Endothelial cell of umbilical vein (primary cell): ENCODE data around the gene ZBP1. TPM values are rescaled to one million over a fixed set of nuclear protein-coding genes. Genes with fewer than 3 reads are reported as not detected.

ENCODE experiments used
- BruUV-seq: library from RNA; stranded (reverse); fragments of 400-500 nt; replicated peaks from 2 replicates; lab custom pipeline; 2021; lab: Mats Ljungman, UMichigan
- CTCF ChIA-PET: fragments of 300-600, 350-600 bp; sonication (Branson Sonifier 250); formaldehyde crosslinking; loops from one replicate; lab custom pipeline; 2021; ENCODE audit warnings: antibody characterized with exemption, inconsistent platforms; lab: Charles Lee
- POLR2A ChIA-PET: fragments of 300-600, 350-600 bp; sonication (Branson Sonifier 250); formaldehyde crosslinking; loops from one replicate; lab custom pipeline; 2021; ENCODE audit warnings: antibody characterized with exemption, inconsistent platforms; lab: Charles Lee
- DNase-seq: peaks from one replicate; pipeline ENCODE4 v3.0.0-alpha.2; 2011; ENCODE audit warnings: low read depth, low spot score
- FAIRE-seq: peaks from 2 replicates; lab custom pipeline; 2011; peaks lifted over from hg19 to GRCh38; lab: Jason Lieb, UNC
- H2AFZ ChIP-seq: 2 replicates; pipeline ENCODE4 v1.6.0; 2012; ENCODE audit warnings: low read depth, low read length, control low read depth, inconsistent platforms
- H3K27ac ChIP-seq: 2 replicates; pipeline ENCODE4 v1.5.1; 2011; ENCODE audit warnings: low read depth, mild to moderate bottlenecking, control low read depth, low read length, moderate library complexity; ENCODE audit not compliant: insufficient read depth
- H3K27me3 ChIP-seq, 2 experiments: 2 replicates each; pipeline versions ENCODE4 v1.6.0 to v1.6.1; 2011; ENCODE audit warnings: low read length in 2 of 2, mixed read lengths in 1 of 2; ENCODE audit not compliant: control insufficient read depth in 2 of 2, insufficient read depth in 2 of 2
- H3K36me3 ChIP-seq, 2 experiments: 2 replicates in 1 of 2; 3 replicates in 1 of 2; pipeline ENCODE4 v1.5.1; 2011; ENCODE audit warnings: low read length in 2 of 2, mild to moderate bottlenecking in 1 of 2, moderate library complexity in 1 of 2; ENCODE audit not compliant: control insufficient read depth in 2 of 2, insufficient read depth in 2 of 2; ENCODE audit errors: extremely low read depth in 1 of 2
- H3K4me1 ChIP-seq: 3 replicates; pipeline ENCODE4 v1.5.1; 2011; ENCODE audit warnings: mild to moderate bottlenecking, low read length; ENCODE audit not compliant: control insufficient read depth, insufficient read depth; ENCODE audit errors: extremely low read depth
- H3K4me2 ChIP-seq: 2 replicates; pipeline ENCODE4 v1.6.1; 2011; ENCODE audit warnings: low read length, control low read depth, mixed read lengths; ENCODE audit not compliant: insufficient read depth
- H3K4me3 ChIP-seq, 3 experiments: fragments of 200-600 bp in 1 of 3; sonication (generic), shearing (Covaris generic) in 1 of 3; replicated peaks in 1 of 3; 2 replicates each; pipeline ENCODE4 v1.5.1; 2011 to 2016; ENCODE audit warnings: control low read depth in 3 of 3, low read length in 3 of 3, mild to moderate bottlenecking in 2 of 3, inconsistent platforms in 1 of 3, low read depth in 1 of 3, moderate library complexity in 1 of 3; ENCODE audit not compliant: insufficient read depth in 1 of 3
- H3K79me2 ChIP-seq: 2 replicates; pipeline ENCODE4 v1.6.0; 2012; ENCODE audit warnings: low read length, inconsistent platforms; ENCODE audit not compliant: control insufficient read depth, insufficient read depth
- H3K9ac ChIP-seq: replicated peaks from 2 replicates; pipeline ENCODE3; 2011; ENCODE audit warnings: low read length, control low read depth; ENCODE audit not compliant: insufficient read depth; ENCODE audit errors: extremely low read depth
- H3K9me1 ChIP-seq: replicated peaks from 3 replicates; pipeline ENCODE4 v1.6.0; 2011; ENCODE audit warnings: mild to moderate bottlenecking, low read length; ENCODE audit not compliant: control insufficient read depth, insufficient read depth; ENCODE audit errors: extremely low read depth
- H3K9me3 ChIP-seq: replicated peaks from 2 replicates; pipeline ENCODE4 v1.5.1; 2012; ENCODE audit warnings: low read length, inconsistent platforms; ENCODE audit not compliant: control insufficient read depth, insufficient read depth
- H4K20me1 ChIP-seq: replicated peaks from 2 replicates; pipeline ENCODE3; 2011; ENCODE audit warnings: mild to moderate bottlenecking, low read length; ENCODE audit not compliant: control insufficient read depth, insufficient read depth; ENCODE audit errors: extremely low read depth
- CTCF ChIP-seq, 2 donors: IDR thresholded peaks; 1 replicate in 1 of 2; 2 replicates in 1 of 2; pipeline ENCODE4 v1.5.1; 2011; ENCODE audit warnings: low read length in 2 of 2, mild to moderate bottlenecking in 2 of 2, moderate library complexity in 2 of 2, control low read depth in 1 of 2, inconsistent platforms in 1 of 2, low read depth in 1 of 2; ENCODE audit not compliant: insufficient read depth in 1 of 2; ENCODE audit errors: extremely low read depth in 1 of 2
- EZH2 ChIP-seq: IDR thresholded peaks from 2 replicates; pipeline ENCODE4 v1.6.1; 2012; ENCODE audit warnings: borderline replicate concordance, low read depth, mild to moderate bottlenecking, moderate library complexity, low read length, inconsistent platforms; ENCODE audit not compliant: severe bottlenecking
- FOS ChIP-seq: IDR thresholded peaks from 2 replicates; pipeline ENCODE4 v1.6.1; 2011; ENCODE audit warnings: mild to moderate bottlenecking, low read length, moderate library complexity, borderline replicate concordance; ENCODE audit not compliant: insufficient read depth
- GATA2 ChIP-seq: IDR thresholded peaks from 2 replicates; pipeline ENCODE4 v1.7.0; 2011; ENCODE audit warnings: low read depth, mild to moderate bottlenecking, moderate library complexity, mixed read lengths, low read length; ENCODE audit not compliant: insufficient read length, insufficient read depth
- JUN ChIP-seq: IDR thresholded peaks from 2 replicates; pipeline ENCODE4 v1.6.1; 2011; ENCODE audit warnings: borderline replicate concordance, low read depth; ENCODE audit not compliant: insufficient read length, insufficient read depth
- MAX ChIP-seq: IDR thresholded peaks from 2 replicates; pipeline ENCODE4 v1.6.1; 2011; ENCODE audit not compliant: insufficient read depth, insufficient read length
- MYC ChIP-seq: IDR thresholded peaks from one replicate; pipeline ENCODE4 v1.6.1; 2011; ENCODE audit warnings: mild to moderate bottlenecking, low read depth, low read length
- POLR2A ChIP-seq: IDR thresholded peaks from 2 replicates; pipeline ENCODE4 v1.6.1; 2012; ENCODE audit warnings: low read depth, mild to moderate bottlenecking, control low read depth, low read length
- POLR2AphosphoS5 ChIP-seq: IDR thresholded peaks from 2 replicates; pipeline ENCODE4 v1.6.1; 2012; ENCODE audit warnings: low read depth, mild to moderate bottlenecking, control low read depth, low read length, moderate library complexity; ENCODE audit not compliant: insufficient read depth
- dilution Hi-C: fragments of 300-500 bp; cut with MboI; formaldehyde crosslinking; loops from one replicate; pipeline ENCODE4 v1.15.0; 2019; ENCODE audit warnings: low sequenced_read_pairs; ENCODE audit not compliant: extremely low pct_ligation_motif_present
- intact Hi-C: fragments of 100-400 bp; cut with micrococcal nuclease; formaldehyde crosslinking; loops from one replicate; pipeline ENCODE4 v1.10.0; 2022
- polyA plus RNA-seq, 4 experiments: library from polyadenylated mRNA; depleted of rRNA in 3 of 4; stranded (reverse) in 3 of 4; unstranded in 1 of 4; fragments of >200 nt; gene quantifications; 2 replicates each; pipeline versions ENCODE4 v1.2.1 to v1.2.3, GENCODE V29; 2011 to 2012; ENCODE audit warnings: missing spikeins in 1 of 4
- total RNA-seq: library from RNA; stranded (reverse); gene quantifications from 2 replicates; pipeline ENCODE4 v1.2.3, GENCODE V29; 2021

The ZBP1 gene
- total and polyA plus RNA-seq, 2 donors (not counting 3 experiments of a cell fraction or from before 2014, with no cell fraction given), result not detected

- Histone ChIP-seq H3K27ac (no peak overlapping the region), H3K27me3 (no peaks in the 10 kb centered on the region), H2AFZ (no peak overlapping the region), H3K4me1 (no peaks in the 10 kb centered on the region), H3K4me2 (no peak overlapping the region), H3K9me1 (no peaks in the 10 kb centered on the region), H3K4me3 (no peak overlapping the region), H3K9ac (no peak overlapping the region), H3K79me2 (peaks cover 8% of the 10 kb centered on the region), H3K9me3 (no peaks in the 10 kb centered on the region), H4K20me1 (no peaks in the 10 kb centered on the region), H3K36me3 (peaks cover 0 to 11% of the 10 kb centered on the region in 2 experiments)
- BruUV-seq, result no TSS peak
- intact Hi-C loops (loop anchor here (10.0 kb wide), 1 partner anchor 206 kb away; no protein-coding TSS in a partner anchor), dilution Hi-C loops (no loop called here)
- FAIRE-seq (no peak), DNase-seq (no peak)
- no peak for TF ChIP-seq FOS
- TF ChIP-seq EZH2, result no peak
- TF ChIP-seq MYC, result no peak
- TF ChIP-seq MAX, result no peak
- TF ChIP-seq JUN, result no peak
- no peak for TF ChIP-seq POLR2AphosphoS5
- TF ChIP-seq GATA2, result no peak
- no peak for TF ChIP-seq CTCF (IDR thresholded peaks at IDR 0.05; ENCODE audit: extremely low read depth in 1 of 2, insufficient read depth in 1 of 2, low read depth in 1 of 2, low read length in 2 of 2)
- no peak for TF ChIP-seq POLR2A
- CTCF ChIA-PET, result no interaction called here
- POLR2A ChIA-PET, result no interaction called here
These were observed 38.2 kb upstream of the ZBP1 start for GRCh38 chr20:57658447-57658832.
